Brain microvascular endothelial cell (primary cell): ENCODE data around the gene ARF1.

ENCODE experiments used
- DNase-seq: peaks from one replicate; pipeline ENCODE4 v3.0.0-alpha.2; 2020
- H3K27ac ChIP-seq: fragments of 250-450 bp; sonication (Bioruptor Pico); 2 replicates; pipeline ENCODE4 v1.5.1; 2020; ENCODE audit warnings: mild to moderate bottlenecking, moderate library complexity
- H3K27me3 ChIP-seq: fragments of 250-450 bp; sonication (Bioruptor Pico); replicated peaks from 2 replicates; pipeline ENCODE4 v1.5.1; 2020; ENCODE audit warnings: mild to moderate bottlenecking
- H3K36me3 ChIP-seq: fragments of 250-450 bp; sonication (Bioruptor Pico); replicated peaks from 2 replicates; pipeline ENCODE4 v1.5.1; 2020; ENCODE audit warnings: mild to moderate bottlenecking
- H3K4me3 ChIP-seq: 2 replicates; pipeline ENCODE4 v1.5.1; 2011; ENCODE audit warnings: low read depth, mild to moderate bottlenecking, control low read depth, low read length, moderate library complexity
- in situ Hi-C: cut with HindIII; loops from 2 replicates; pipeline ENCODE4 v1.10.0; 2017; ENCODE audit warnings: low sequenced_read_pairs, low pct_ligation_motif_present
- TF ChIP-seq, protein P1 (sequence below): IDR thresholded peaks from 2 replicates; pipeline ENCODE4 v1.5.1; 2011; ENCODE audit warnings: low read depth, mild to moderate bottlenecking, moderate library complexity, low read length, control low read depth, inconsistent platforms; ENCODE audit errors: missing control alignments

The ARF1 gene

DNA sequence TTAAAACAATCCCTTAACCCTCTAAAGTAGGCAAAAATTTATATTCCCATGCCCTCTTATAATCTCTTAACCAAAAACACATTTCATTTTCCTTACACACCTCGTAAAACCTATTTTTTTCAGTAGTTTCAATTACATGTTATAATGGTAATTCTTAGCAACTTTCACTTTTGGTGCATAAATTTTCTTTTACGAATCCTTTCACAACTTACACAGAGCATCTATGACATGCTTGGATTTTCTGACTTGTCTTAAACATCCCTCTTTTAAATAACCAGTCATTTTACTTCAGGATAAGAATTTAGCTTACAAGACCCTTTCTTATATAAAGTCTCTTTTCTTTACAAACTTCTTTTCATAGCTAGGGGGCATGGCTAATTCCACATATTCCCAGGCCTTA lies 35.5 kb downstream of the ARF1 start:
- in situ Hi-C loops: no loop called here
- Histone ChIP-seq H3K27ac (no peak overlapping the region), H3K4me3 (no peak overlapping the region), H3K27me3 (no peaks in the 10 kb centered on the region), H3K36me3 (no peaks in the 10 kb centered on the region)
- DNase-seq: no peak
- TF ChIP-seq, protein P1, sequence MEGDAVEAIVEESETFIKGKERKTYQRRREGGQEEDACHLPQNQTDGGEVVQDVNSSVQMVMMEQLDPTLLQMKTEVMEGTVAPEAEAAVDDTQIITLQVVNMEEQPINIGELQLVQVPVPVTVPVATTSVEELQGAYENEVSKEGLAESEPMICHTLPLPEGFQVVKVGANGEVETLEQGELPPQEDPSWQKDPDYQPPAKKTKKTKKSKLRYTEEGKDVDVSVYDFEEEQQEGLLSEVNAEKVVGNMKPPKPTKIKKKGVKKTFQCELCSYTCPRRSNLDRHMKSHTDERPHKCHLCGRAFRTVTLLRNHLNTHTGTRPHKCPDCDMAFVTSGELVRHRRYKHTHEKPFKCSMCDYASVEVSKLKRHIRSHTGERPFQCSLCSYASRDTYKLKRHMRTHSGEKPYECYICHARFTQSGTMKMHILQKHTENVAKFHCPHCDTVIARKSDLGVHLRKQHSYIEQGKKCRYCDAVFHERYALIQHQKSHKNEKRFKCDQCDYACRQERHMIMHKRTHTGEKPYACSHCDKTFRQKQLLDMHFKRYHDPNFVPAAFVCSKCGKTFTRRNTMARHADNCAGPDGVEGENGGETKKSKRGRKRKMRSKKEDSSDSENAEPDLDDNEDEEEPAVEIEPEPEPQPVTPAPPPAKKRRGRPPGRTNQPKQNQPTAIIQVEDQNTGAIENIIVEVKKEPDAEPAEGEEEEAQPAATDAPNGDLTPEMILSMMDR: no peak

DNA sequence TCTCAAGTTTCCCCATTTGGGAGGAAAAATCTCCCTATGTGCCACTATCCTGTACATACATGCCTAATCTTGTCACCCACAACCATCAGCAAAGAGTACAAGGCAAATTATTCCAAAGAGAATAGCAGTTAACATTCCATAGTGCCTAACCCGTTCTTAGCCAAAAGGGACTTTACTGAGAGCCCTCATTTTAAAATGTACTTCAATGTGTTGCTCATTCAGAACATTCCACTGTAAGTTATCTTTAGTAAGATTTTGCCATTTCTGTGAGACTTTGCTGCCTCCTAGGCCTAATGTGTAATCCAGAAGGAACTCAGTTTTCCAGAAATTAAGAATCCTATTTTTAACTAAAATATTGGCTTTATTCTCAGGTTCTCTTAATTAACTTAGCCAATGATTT lies 37.8 kb downstream of the ARF1 start:
- TF ChIP-seq, protein P1: no peak
- no peak for DNase-seq
- in situ Hi-C loops: no loop called here
- Histone ChIP-seq H3K36me3 (no peaks in the 10 kb centered on the region), H3K27me3 (no peaks in the 10 kb centered on the region), H3K27ac (no peak overlapping the region), H3K4me3 (no peak overlapping the region)

DNA sequence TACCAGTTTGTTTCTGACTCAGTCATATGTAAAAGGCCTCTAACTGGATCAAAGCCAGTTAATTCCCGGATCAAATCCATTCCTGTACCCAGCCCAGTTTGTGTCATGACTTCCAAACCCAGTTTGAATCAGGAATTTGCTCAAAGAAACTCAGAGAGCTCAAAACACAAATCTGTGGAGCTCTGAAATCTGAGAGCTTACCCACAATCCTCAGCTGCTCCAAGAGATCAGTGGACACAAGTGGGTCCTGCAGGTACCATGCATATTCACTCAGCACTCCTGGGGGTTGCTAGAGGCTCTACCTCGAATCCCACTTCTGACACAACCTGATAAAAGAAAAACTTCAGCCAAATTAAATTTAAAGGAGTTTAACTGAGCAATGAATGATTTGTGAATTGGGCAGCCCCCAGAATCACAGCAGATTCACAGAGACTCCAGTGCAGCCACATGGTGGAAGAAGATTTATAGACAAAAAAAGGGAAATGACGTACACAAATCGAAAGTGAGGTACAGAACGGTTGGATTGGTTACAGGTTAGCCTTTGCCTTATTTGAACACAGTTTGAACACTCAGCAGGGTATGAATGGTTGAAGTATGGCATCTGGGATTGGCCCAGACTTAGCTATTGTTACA lies 38.5 kb downstream of the ARF1 start:
- in situ Hi-C loops: no loop called here
- H3K27me3 ChIP-seq: no peaks in the 10 kb centered on the region
- TF ChIP-seq, protein P1: no peak
- no peak overlapping the region for H3K4me3 ChIP-seq
- H3K27ac ChIP-seq: no peak overlapping the region
- DNase-seq: no peak
- H3K36me3 ChIP-seq: no peaks in the 10 kb centered on the region

DNA sequence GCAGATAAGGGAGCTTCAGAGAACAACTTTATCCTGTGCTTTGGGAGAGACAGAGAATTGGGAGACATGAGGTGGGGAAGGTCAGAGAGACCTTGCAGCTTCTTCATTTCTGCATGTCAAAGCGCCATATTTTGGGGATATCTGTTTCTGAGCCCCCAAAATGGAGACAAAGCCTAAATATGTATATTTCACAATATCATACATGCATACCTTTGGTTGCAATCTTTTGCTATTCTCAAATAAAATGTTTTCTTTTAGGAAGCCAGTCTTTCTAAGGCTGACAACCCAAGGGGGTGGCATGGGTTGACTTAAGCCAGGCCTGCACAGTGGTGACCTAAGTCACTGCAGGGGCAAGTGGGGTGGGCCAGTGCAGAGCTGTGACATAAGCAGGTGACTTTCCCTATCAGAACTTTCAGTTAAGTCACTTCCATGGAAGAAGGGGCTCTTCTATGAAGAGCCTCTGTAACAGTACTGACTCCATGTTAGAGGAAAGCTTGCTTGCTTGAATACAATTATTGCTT lies 40.5 kb downstream of the ARF1 start:
- Histone ChIP-seq H3K4me3 (no peak overlapping the region), H3K27me3 (no peaks in the 10 kb centered on the region), H3K27ac (no peak overlapping the region), H3K36me3 (no peaks in the 10 kb centered on the region)
- in situ Hi-C loops: no loop called here
- no peak for DNase-seq
- TF ChIP-seq, protein P1: peak; percentile 16

DNA sequence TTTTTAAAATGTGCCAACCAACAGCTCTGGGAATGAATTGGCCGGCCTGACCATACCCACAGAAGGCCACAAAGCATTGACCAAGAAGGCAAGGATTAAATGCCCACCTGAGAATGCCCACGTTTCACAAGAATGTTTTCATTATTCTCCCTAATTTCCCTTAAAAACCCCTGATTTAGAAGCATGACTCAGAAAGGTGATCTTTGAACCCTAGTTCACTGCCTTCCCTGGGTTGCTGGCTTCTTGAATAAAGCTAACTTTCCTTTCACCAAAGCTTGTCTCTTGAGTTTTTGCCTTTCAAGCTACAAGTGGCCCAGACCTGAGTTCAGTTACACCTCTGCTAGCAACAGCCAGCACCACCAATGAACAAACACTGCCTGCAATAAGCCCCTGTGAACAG lies 41.0 kb downstream of the ARF1 start:
- in situ Hi-C loops: no loop called here
- H3K27me3 ChIP-seq: no peaks in the 10 kb centered on the region
- no peak overlapping the region for H3K4me3 ChIP-seq
- no peaks in the 10 kb centered on the region for H3K36me3 ChIP-seq
- TF ChIP-seq, protein P1: no peak
- H3K27ac ChIP-seq: no peak overlapping the region
- DNase-seq: no peak

DNA sequence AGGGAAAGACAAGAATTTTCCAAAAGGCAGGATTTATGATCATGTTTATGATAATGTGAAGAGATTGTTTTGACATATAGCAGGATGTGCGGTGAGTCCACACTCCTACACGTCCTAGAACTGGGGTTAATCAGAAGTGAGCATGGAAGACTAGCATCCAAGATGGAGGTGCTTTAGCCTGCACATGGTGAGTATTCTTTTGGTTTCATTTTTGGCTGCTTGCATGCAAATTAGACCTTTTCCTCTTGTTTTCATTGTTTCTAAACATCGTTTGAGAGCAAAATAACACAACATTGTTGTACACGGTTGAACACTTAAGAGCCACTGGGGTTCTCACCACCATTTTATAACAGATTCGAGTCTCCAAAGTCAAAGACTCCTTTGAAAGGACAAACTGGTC lies 42.7 kb downstream of the ARF1 start:
- Histone ChIP-seq H3K36me3 (no peaks in the 10 kb centered on the region), H3K4me3 (no peak overlapping the region), H3K27ac (no peak overlapping the region), H3K27me3 (no peaks in the 10 kb centered on the region)
- in situ Hi-C loops: no loop called here
- TF ChIP-seq, protein P1: no peak
- DNase-seq: no peak
